OCI-LY1 (cell line): ENCODE results near the gene ANKRD2.

Source experiments
- H2AFZ ChIP-seq: fragments of 200-600 bp; sonication (generic), shearing (Covaris generic); 2 replicates; pipeline ENCODE4 v1.6.0; 2014; ENCODE audit warnings: antibody characterized with exemption, mild to moderate bottlenecking, low read length
- H3F3A ChIP-seq: fragments of 200-600 bp; sonication (generic), shearing (Covaris generic); 2 replicates; pipeline ENCODE4 v1.6.0; 2014; ENCODE audit warnings: mild to moderate bottlenecking, antibody characterized with exemption, low read length, moderate library complexity; ENCODE audit not compliant: insufficient read depth
- H3K27ac ChIP-seq: fragments of 200-600 bp; sonication (generic); 2 replicates; pipeline ENCODE4 v1.5.1; 2014; ENCODE audit warnings: low read length, mixed run types, mild to moderate bottlenecking, low read depth; ENCODE audit not compliant: poor library complexity, severe bottlenecking
- H3K27me3 ChIP-seq: fragments of 200-600 bp; sonication (generic); 2 replicates; pipeline ENCODE4 v1.6.0; 2014; ENCODE audit warnings: antibody characterized with exemption, mild to moderate bottlenecking, low read length, moderate library complexity; ENCODE audit not compliant: insufficient read depth
- H3K36me3 ChIP-seq: fragments of 200-600 bp; sonication (generic); 2 replicates; pipeline ENCODE4 v1.6.1; 2014; ENCODE audit warnings: mild to moderate bottlenecking, antibody characterized with exemption, low read length, moderate library complexity, mixed read lengths; ENCODE audit not compliant: insufficient read depth
- H3K4me1 ChIP-seq: fragments of 200-600 bp; sonication (generic); 2 replicates; pipeline ENCODE4 v1.5.1; 2014; ENCODE audit warnings: mild to moderate bottlenecking, low read length, moderate library complexity; ENCODE audit not compliant: insufficient read depth, severe bottlenecking
- H3K4me2 ChIP-seq: fragments of 200-600 bp; sonication (generic), shearing (Covaris generic); 2 replicates; pipeline ENCODE4 v1.6.1; 2014; ENCODE audit warnings: low read length
- H3K4me3 ChIP-seq: fragments of 200-600 bp; sonication (generic); 2 replicates; pipeline ENCODE4 v1.5.1; 2014; ENCODE audit warnings: low read length, low read depth, mild to moderate bottlenecking, mixed read lengths; ENCODE audit not compliant: poor library complexity, severe bottlenecking
- H3K79me2 ChIP-seq: fragments of 200-600 bp; shearing (Covaris generic); 2 replicates; pipeline ENCODE4 v1.6.1; 2016; ENCODE audit warnings: mixed run types, low read length, mixed read lengths; ENCODE audit not compliant: insufficient read depth
- H3K9ac ChIP-seq: fragments of 200-600 bp; sonication (generic), shearing (Covaris generic); 2 replicates; pipeline ENCODE4 v1.6.1; 2014; ENCODE audit warnings: mild to moderate bottlenecking, low read length, mixed read lengths
- H3K9me2 ChIP-seq: fragments of 200-600 bp; sonication (generic), shearing (Covaris generic); 2 replicates; pipeline ENCODE4 v1.6.1; 2014; ENCODE audit warnings: low read depth, mild to moderate bottlenecking, low read length, mixed read lengths
- H3K9me3 ChIP-seq: fragments of 200-600 bp; shearing (Covaris generic); 2 replicates; pipeline ENCODE4 v1.6.1; 2014; ENCODE audit warnings: low read length, mixed read lengths
- H4K20me1 ChIP-seq: fragments of 200-600 bp; sonication (generic), shearing (Covaris generic); 2 replicates; pipeline ENCODE4 v1.6.0; 2016; ENCODE audit warnings: mild to moderate bottlenecking, low read length; ENCODE audit not compliant: insufficient read depth
- CTCF ChIP-seq: fragments of 200-600 bp; sonication (generic), shearing (Covaris generic); IDR thresholded peaks from 2 replicates; pipeline ENCODE4 v1.5.1; 2017; ENCODE audit warnings: mild to moderate bottlenecking, antibody characterized with exemption, low read length, moderate library complexity, mixed read lengths
- EZH2 ChIP-seq: fragments of 200-600 bp; sonication (generic), shearing (Covaris generic); IDR thresholded peaks from 2 replicates; pipeline ENCODE4 v1.8.0; 2017; ENCODE audit warnings: borderline replicate concordance, mixed run types, mild to moderate bottlenecking, antibody characterized with exemption, low read length, moderate library complexity, mixed read lengths

Gene ANKRD2

GRCh38 chr10:97618285-97618684 lies 45.7 kb downstream of the ANKRD2 start:
- Histone ChIP-seq H3K79me2 (no peaks in the 10 kb centered on the region), H3K27ac (no peak overlapping the region), H4K20me1 (no peaks in the 10 kb centered on the region), H3K9ac (no peak overlapping the region), H3K27me3 (no peaks in the 10 kb centered on the region), H3K36me3 (no peaks in the 10 kb centered on the region), H3F3A (no peaks in the 10 kb centered on the region), H3K4me2 (no peak overlapping the region), H3K9me3 (no peaks in the 10 kb centered on the region), H3K4me3 (no peak overlapping the region), H3K4me1 (no peaks in the 10 kb centered on the region), H3K9me2 (no peaks in the 10 kb centered on the region), H2AFZ (no peak overlapping the region)
- TF ChIP-seq CTCF (no peak), EZH2 (no peak)

GRCh38 chr10:97618733-97619132 lies 46.2 kb downstream of the ANKRD2 start:
- H3F3A ChIP-seq: no peaks in the 10 kb centered on the region
- no peaks in the 10 kb centered on the region for H3K4me1 ChIP-seq
- H3K79me2 ChIP-seq: no peaks in the 10 kb centered on the region
- H2AFZ ChIP-seq: no peak overlapping the region
- no peaks in the 10 kb centered on the region for H3K9me2 ChIP-seq
- no peaks in the 10 kb centered on the region for H3K36me3 ChIP-seq
- H3K9ac ChIP-seq: no peak overlapping the region
- TF ChIP-seq EZH2 (no peak), CTCF (no peak)
- H3K9me3 ChIP-seq: no peaks in the 10 kb centered on the region
- H3K27me3 ChIP-seq: no peaks in the 10 kb centered on the region
- no peaks in the 10 kb centered on the region for H4K20me1 ChIP-seq
- no peak overlapping the region for H3K27ac ChIP-seq
- H3K4me2 ChIP-seq: no peak overlapping the region
- H3K4me3 ChIP-seq: no peak overlapping the region

- Histone ChIP-seq H3K9me2 (no peaks in the 10 kb centered on the region), H3K36me3 (no peaks in the 10 kb centered on the region), H3K4me3 (no peak overlapping the region), H3F3A (no peaks in the 10 kb centered on the region), H3K79me2 (no peaks in the 10 kb centered on the region), H3K4me1 (no peaks in the 10 kb centered on the region), H3K27me3 (no peaks in the 10 kb centered on the region), H4K20me1 (no peaks in the 10 kb centered on the region), H2AFZ (no peak overlapping the region), H3K27ac (no peak overlapping the region), H3K9me3 (no peaks in the 10 kb centered on the region), H3K4me2 (no peak overlapping the region), H3K9ac (no peak overlapping the region)
- TF ChIP-seq EZH2: no peak
- no peak for TF ChIP-seq CTCF
Observed at GRCh38 chr10:97623277-97623676, 50.7 kb downstream of the ANKRD2 start.
